Measurements from ENCODE around the gene LCORL. TPM values are rescaled to one million over a fixed set of nuclear protein-coding genes. Genes with fewer than 3 reads are reported as not detected.

The LCORL gene
- total RNA-seq, 1 donor from 2014 or later: 29.7 TPM

DNA sequence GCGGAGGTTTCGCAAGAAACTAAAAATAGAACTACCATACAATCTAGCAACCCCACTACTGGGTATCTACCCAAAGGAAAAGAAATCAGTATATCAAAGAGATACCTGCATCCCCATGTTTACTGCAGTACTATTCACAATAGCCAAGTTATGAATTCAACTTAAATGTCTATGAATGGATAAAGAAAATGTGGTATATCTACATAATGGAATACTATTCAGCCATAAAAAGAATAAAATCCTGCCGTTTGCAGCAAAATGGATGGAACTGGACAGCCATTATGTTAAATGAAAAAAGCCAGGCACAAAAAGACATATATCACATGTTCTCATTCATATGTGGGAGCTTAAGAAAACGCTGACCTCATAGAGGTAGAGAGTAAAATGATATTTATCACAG is 65.3 kb downstream of the LCORL start:
- intact Hi-C loops (cut with DNase I): no loop called here
- ATAC-seq (no peak), DNase-seq (ENCODE audit: low spot score) (no peak)

DNA sequence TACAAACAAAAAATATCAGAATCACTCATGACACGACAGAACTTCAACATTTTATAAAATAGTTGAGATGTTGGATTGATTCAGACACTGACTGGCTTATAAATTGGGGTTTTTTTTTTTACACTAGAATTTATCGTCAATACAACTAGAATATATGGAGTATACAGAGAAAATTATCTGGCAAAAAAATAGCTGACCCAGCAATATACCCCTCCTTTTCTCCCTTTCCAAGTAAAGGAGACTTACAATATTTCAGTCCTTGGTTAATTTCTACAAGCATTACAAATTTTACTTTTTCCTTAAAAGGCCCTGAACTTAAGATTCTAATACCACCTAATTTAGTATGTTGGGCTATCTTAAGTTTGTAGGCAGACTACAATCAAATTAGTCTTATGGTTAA is 76.3 kb downstream of the LCORL start:
- ATAC-seq (no peak), DNase-seq (ENCODE audit: low spot score) (no peak)
- intact Hi-C loops (cut with DNase I): no loop called here

DNA sequence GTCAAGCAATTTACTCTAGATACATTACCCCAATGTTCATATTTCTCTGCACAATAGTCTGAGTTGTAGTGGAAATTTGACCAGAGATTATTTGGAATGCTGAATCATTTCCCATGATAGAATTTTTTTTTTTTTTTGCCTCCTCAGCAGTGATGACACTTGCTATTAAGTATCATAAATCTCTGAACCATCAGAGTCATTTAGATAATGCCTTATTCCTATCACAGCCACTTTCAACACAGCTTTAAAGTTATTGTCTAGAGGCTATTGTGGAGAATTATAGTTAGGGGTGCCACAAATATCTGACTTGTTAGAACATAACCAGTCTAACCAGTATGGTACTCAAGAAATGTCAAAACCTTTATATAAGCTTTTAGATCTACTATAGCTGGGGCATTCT is 79.8 kb downstream of the LCORL start:
- intact Hi-C loops (cut with DNase I): no loop called here
- DNase-seq (ENCODE audit: low spot score): no peak
- ATAC-seq: no peak

- no peak for ATAC-seq
- intact Hi-C loops (cut with DNase I): no loop called here
- no peak for DNase-seq (ENCODE audit: low spot score)
Measured at GRCh38 chr4:17939054-17939453, 82.5 kb downstream of the LCORL start.

GRCh38 chr4:17934286-17934685 is 87.3 kb downstream of the LCORL start:
- intact Hi-C loops (cut with DNase I): no loop called here
- DNase-seq (ENCODE audit: low spot score) (no peak), ATAC-seq (no peak)

GRCh38 chr4:17933126-17933525 is 88.4 kb downstream of the LCORL start:
- intact Hi-C loops (cut with DNase I): no loop called here
- no peak for ATAC-seq
- no peak for DNase-seq (ENCODE audit: low spot score)

DNA sequence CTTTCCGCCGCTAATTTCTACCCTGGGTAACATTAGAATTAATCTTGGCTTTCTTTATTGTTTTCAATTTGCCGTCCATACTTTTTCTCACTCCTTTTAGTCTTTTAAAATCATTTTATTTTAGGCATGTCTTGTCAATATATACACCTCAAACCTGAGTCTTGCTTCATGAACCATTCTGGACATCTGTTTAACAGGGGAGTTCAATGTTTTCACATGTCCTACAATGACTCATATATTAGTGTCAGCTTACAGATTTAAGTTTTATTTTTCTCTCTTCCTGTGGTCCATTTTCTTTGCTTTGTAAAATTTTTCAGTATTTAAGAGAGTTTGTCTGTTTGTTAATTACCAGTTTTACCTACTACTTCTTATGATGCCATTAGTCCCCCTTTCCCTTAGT is 89.5 kb downstream of the LCORL start:
- intact Hi-C loops (cut with DNase I): no loop called here
- DNase-seq (ENCODE audit: low spot score): no peak
- no peak for ATAC-seq

GRCh38 chr4:17930256-17930655 is 91.3 kb downstream of the LCORL start:
- intact Hi-C loops (cut with DNase I): no loop called here
- ATAC-seq (no peak), DNase-seq (ENCODE audit: low spot score) (no peak)

DNA sequence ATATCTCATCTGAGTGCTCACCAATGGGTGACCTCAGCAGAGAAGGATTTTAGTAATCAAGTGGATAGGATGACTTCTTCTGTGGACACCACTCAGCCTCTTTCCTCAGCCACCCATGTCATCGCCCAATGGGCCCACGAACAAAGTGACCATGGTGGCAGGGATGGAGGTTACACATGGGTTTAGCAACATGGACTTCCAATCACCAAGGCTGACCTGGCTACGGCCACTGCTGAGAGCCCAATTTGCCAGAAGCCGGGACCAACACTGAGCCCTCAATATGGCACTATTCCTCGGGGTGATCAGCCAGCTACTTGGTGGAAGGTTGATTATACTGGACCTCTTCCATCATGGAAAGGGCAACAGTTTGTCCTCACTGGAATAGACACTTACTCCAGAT is 97.4 kb downstream of the LCORL start:
- no peak for DNase-seq (ENCODE audit: low spot score)
- no peak for ATAC-seq
- intact Hi-C loops (cut with DNase I): no loop called here

DNA sequence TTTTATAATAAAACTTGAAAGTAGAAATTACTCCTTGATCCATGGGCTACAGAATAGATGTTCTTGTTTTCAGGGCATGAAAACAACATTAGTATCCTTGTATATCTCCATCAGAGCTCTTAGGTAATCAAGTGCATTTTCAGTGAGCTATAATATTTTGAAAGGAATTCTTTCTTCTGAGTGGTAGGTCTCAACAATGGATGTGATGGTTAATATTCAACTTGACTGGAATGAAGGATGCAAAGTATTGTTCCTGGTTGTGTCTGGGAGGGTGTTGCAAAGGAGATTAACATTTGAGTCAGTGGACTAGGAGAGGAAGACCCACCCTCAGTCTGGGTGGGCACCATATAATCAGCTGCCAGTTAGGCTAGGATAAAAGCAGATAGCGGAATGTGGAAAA is 100.1 kb downstream of the LCORL start:
- intact Hi-C loops (cut with DNase I): no loop called here
- no peak for ATAC-seq
- DNase-seq (ENCODE audit: low spot score): no peak

GRCh38 chr4:17920681-17921080 is 100.9 kb downstream of the LCORL start:
- intact Hi-C loops (cut with DNase I): no loop called here
- DNase-seq (ENCODE audit: low spot score): no peak
- no peak for ATAC-seq

DNA sequence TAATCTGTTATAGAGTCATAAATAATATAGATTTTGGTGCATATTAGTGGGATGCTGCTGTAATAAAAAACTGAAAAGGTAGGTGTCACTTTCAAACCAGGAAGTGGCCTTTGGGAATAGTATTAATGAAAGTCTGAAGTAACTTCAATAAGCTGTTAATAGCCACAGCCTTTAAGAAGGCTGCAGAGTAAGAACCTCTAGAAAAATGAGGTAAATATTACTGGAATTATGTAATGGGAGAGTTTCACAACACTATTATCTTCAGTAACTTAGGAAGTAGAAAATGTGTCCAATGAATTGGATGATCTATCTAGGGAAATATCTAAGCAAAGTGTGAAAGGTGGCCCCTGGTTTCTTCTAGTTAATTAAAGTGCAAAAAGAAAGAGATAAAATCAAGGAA is 106.1 kb downstream of the LCORL start:
- intact Hi-C loops (cut with DNase I): no loop called here
- no peak for DNase-seq (ENCODE audit: low spot score)
- ATAC-seq: no peak

- ATAC-seq: no peak
- intact Hi-C loops (cut with DNase I): no loop called here
- no peak for DNase-seq (ENCODE audit: low spot score)
Measured at GRCh38 chr4:17912011-17912410, 109.5 kb downstream of the LCORL start.

- ATAC-seq (no peak), DNase-seq (ENCODE audit: low spot score) (no peak)
- intact Hi-C loops (cut with DNase I): no loop called here
Measured at GRCh38 chr4:17911608-17912007, 109.9 kb downstream of the LCORL start.

- DNase-seq (ENCODE audit: low spot score): no peak
- no peak for ATAC-seq
- intact Hi-C loops (cut with DNase I): no loop called here
Measured at GRCh38 chr4:17898553-17899055, 123.0 kb downstream of the LCORL start.

- intact Hi-C loops (cut with DNase I): no loop called here
- ATAC-seq (no peak), DNase-seq (ENCODE audit: low spot score) (no peak)
Measured at GRCh38 chr4:17895481-17895880, 126.1 kb downstream of the LCORL start.

DNA sequence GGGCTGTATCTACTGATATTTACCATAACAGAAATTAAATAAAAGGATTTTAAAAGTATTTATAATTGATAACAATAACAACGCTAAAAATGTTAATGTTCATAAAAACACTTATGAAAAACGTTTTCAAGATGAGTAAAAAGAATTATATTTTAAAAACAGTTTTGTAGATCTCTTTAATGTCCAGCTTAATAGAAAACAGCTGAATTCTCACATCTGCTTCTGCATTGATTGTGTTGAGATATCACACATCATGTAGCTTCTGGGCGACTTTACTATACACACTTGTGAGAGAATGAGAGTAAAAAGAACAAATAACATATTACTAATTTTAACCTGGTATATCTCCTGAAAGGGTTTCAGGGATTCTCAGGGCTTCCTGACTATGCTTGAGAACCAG is 127.1 kb downstream of the LCORL start:
- ATAC-seq (no peak), DNase-seq (ENCODE audit: low spot score) (no peak)
- intact Hi-C loops (cut with DNase I): no loop called here

DNA sequence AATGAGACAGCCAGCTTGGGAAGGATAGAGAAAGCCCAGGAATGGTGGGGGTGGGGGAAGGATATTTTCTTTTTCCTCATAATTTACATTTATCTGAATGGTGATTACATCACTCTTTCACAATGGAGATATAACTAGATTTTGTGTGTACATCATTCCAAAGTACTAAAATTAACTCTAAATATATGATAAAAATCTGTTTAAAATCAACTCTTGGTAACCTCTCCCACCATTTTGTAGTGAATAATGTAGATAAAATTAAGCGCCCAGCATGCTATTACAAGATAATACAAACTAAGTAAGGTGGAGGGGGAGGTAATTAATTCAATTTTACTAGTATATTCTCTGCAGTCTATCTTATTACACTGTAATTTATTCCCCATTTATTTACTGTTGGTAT is 131.9 kb downstream of the LCORL start:
- DNase-seq (ENCODE audit: low spot score): no peak
- intact Hi-C loops (cut with DNase I): no loop called here
- ATAC-seq: no peak

DNA sequence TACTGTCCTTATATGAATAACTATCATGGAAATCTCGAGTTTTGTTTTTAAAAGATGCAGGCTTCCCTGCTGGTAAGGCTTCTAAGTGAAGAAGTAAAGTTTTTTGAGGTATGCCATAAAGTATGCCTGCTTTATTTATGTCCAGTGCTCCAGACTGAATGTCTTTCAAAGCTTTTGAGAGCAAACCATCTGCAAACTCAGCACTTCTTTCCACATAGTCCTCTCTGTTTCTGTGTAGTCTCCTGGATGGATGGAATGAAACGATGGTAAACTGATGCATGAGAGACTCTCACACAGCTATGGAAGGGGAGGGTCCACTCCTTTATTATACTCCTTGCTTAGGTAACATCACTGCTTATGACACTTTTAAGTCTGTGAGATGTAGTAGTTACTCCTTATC is 137.0 kb downstream of the LCORL start:
- ATAC-seq (no peak), DNase-seq (ENCODE audit: low spot score) (no peak)
- intact Hi-C loops (cut with DNase I): no loop called here

GRCh38 chr4:17884063-17884462 is 137.5 kb downstream of the LCORL start:
- intact Hi-C loops (cut with DNase I): no loop called here
- no peak for ATAC-seq

GRCh38 chr4:17877661-17878060 is 143.9 kb downstream of the LCORL start:
- intact Hi-C loops (cut with DNase I): no loop called here
- no peak for ATAC-seq

More at GRCh38 chr4:17884063-17884462, 137.5 kb downstream of the LCORL start:
- no peak for DNase-seq (ENCODE audit: low spot score)

DNA sequence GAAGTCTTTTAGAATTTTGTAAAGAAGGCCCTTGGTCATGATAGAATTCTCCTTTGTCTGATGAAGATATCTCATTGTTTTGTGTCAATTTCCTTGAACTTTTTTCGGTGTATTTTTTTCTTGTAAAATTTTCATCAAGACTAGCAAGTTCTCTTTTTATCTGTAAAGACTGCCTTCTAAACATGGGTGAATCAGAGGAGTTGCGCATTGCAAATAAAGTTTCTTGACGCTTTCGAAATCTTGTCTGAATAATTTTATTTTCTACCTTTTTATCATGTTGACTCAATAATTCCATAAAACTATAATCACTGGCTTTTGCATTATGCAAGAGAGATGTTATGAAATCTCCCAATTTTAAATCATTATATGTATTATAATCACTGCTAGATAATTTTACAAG is 144.6 kb downstream of the LCORL start:
- ATAC-seq (no peak), DNase-seq (ENCODE audit: low spot score) (no peak)
- intact Hi-C loops (cut with DNase I): no loop called here

More at GRCh38 chr4:17877661-17878060, 143.9 kb downstream of the LCORL start:
- no peak for DNase-seq (ENCODE audit: low spot score)
